Endothelial cell of umbilical vein (primary cell): ENCODE measurements around the gene GH1. TPM values are rescaled to one million over a fixed set of nuclear protein-coding genes. Genes with fewer than 3 reads are reported as not detected.
"Not testable (repeated sequence)": the region's sequence is repeated elsewhere in the genome, so short reads cannot be mapped to it uniquely, and the experiment has no call there.

Source experiments
- BruUV-seq: library from RNA; stranded (reverse); fragments of 400-500 nt; replicated peaks from 2 replicates; lab custom pipeline; 2021; lab: Mats Ljungman, UMichigan
- CTCF ChIA-PET: fragments of 300-600, 350-600 bp; sonication (Branson Sonifier 250); formaldehyde crosslinking; loops from one replicate; lab custom pipeline; 2021; ENCODE audit warnings: antibody characterized with exemption, inconsistent platforms; lab: Charles Lee
- POLR2A ChIA-PET: fragments of 300-600, 350-600 bp; sonication (Branson Sonifier 250); formaldehyde crosslinking; loops from one replicate; lab custom pipeline; 2021; ENCODE audit warnings: antibody characterized with exemption, inconsistent platforms; lab: Charles Lee
- DNase-seq: peaks from one replicate; pipeline ENCODE4 v3.0.0-alpha.2; 2011; ENCODE audit warnings: low read depth, low spot score
- FAIRE-seq: peaks from 2 replicates; lab custom pipeline; 2011; peaks lifted over from hg19 to GRCh38; lab: Jason Lieb, UNC
- H2AFZ ChIP-seq: 2 replicates; pipeline ENCODE4 v1.6.0; 2012; ENCODE audit warnings: low read depth, low read length, control low read depth, inconsistent platforms
- H3K27ac ChIP-seq: 2 replicates; pipeline ENCODE4 v1.5.1; 2011; ENCODE audit warnings: low read depth, mild to moderate bottlenecking, control low read depth, low read length, moderate library complexity; ENCODE audit not compliant: insufficient read depth
- H3K27me3 ChIP-seq, 2 experiments: 2 replicates each; pipeline versions ENCODE4 v1.6.0 to v1.6.1; 2011; ENCODE audit warnings: low read length in 2 of 2, mixed read lengths in 1 of 2; ENCODE audit not compliant: control insufficient read depth in 2 of 2, insufficient read depth in 2 of 2
- H3K36me3 ChIP-seq, 2 experiments: 2 replicates in 1 of 2; 3 replicates in 1 of 2; pipeline ENCODE4 v1.5.1; 2011; ENCODE audit warnings: low read length in 2 of 2, mild to moderate bottlenecking in 1 of 2, moderate library complexity in 1 of 2; ENCODE audit not compliant: control insufficient read depth in 2 of 2, insufficient read depth in 2 of 2; ENCODE audit errors: extremely low read depth in 1 of 2
- H3K4me1 ChIP-seq: 3 replicates; pipeline ENCODE4 v1.5.1; 2011; ENCODE audit warnings: mild to moderate bottlenecking, low read length; ENCODE audit not compliant: control insufficient read depth, insufficient read depth; ENCODE audit errors: extremely low read depth
- H3K4me2 ChIP-seq: 2 replicates; pipeline ENCODE4 v1.6.1; 2011; ENCODE audit warnings: low read length, control low read depth, mixed read lengths; ENCODE audit not compliant: insufficient read depth
- H3K4me3 ChIP-seq, 3 experiments: fragments of 200-600 bp in 1 of 3; sonication (generic), shearing (Covaris generic) in 1 of 3; replicated peaks in 1 of 3; 2 replicates each; pipeline ENCODE4 v1.5.1; 2011 to 2016; ENCODE audit warnings: control low read depth in 3 of 3, low read length in 3 of 3, mild to moderate bottlenecking in 2 of 3, inconsistent platforms in 1 of 3, low read depth in 1 of 3, moderate library complexity in 1 of 3; ENCODE audit not compliant: insufficient read depth in 1 of 3
- H3K79me2 ChIP-seq: 2 replicates; pipeline ENCODE4 v1.6.0; 2012; ENCODE audit warnings: low read length, inconsistent platforms; ENCODE audit not compliant: control insufficient read depth, insufficient read depth
- H3K9ac ChIP-seq: replicated peaks from 2 replicates; pipeline ENCODE3; 2011; ENCODE audit warnings: low read length, control low read depth; ENCODE audit not compliant: insufficient read depth; ENCODE audit errors: extremely low read depth
- H3K9me1 ChIP-seq: replicated peaks from 3 replicates; pipeline ENCODE4 v1.6.0; 2011; ENCODE audit warnings: mild to moderate bottlenecking, low read length; ENCODE audit not compliant: control insufficient read depth, insufficient read depth; ENCODE audit errors: extremely low read depth
- H3K9me3 ChIP-seq: replicated peaks from 2 replicates; pipeline ENCODE4 v1.5.1; 2012; ENCODE audit warnings: low read length, inconsistent platforms; ENCODE audit not compliant: control insufficient read depth, insufficient read depth
- H4K20me1 ChIP-seq: replicated peaks from 2 replicates; pipeline ENCODE3; 2011; ENCODE audit warnings: mild to moderate bottlenecking, low read length; ENCODE audit not compliant: control insufficient read depth, insufficient read depth; ENCODE audit errors: extremely low read depth
- dilution Hi-C: fragments of 300-500 bp; cut with MboI; formaldehyde crosslinking; loops from one replicate; pipeline ENCODE4 v1.15.0; 2019; ENCODE audit warnings: low sequenced_read_pairs; ENCODE audit not compliant: extremely low pct_ligation_motif_present
- intact Hi-C: fragments of 100-400 bp; cut with micrococcal nuclease; formaldehyde crosslinking; loops from one replicate; pipeline ENCODE4 v1.10.0; 2022
- polyA plus RNA-seq, 4 experiments: library from polyadenylated mRNA; depleted of rRNA in 3 of 4; stranded (reverse) in 3 of 4; unstranded in 1 of 4; fragments of >200 nt; gene quantifications; 2 replicates each; pipeline versions ENCODE4 v1.2.1 to v1.2.3, GENCODE V29; 2011 to 2012; ENCODE audit warnings: missing spikeins in 1 of 4
- total RNA-seq: library from RNA; stranded (reverse); gene quantifications from 2 replicates; pipeline ENCODE4 v1.2.3, GENCODE V29; 2021

The GH1 gene
- total and polyA plus RNA-seq, 2 donors (not counting 3 experiments of a cell fraction or from before 2014, with no cell fraction given) = not detected

DNA sequence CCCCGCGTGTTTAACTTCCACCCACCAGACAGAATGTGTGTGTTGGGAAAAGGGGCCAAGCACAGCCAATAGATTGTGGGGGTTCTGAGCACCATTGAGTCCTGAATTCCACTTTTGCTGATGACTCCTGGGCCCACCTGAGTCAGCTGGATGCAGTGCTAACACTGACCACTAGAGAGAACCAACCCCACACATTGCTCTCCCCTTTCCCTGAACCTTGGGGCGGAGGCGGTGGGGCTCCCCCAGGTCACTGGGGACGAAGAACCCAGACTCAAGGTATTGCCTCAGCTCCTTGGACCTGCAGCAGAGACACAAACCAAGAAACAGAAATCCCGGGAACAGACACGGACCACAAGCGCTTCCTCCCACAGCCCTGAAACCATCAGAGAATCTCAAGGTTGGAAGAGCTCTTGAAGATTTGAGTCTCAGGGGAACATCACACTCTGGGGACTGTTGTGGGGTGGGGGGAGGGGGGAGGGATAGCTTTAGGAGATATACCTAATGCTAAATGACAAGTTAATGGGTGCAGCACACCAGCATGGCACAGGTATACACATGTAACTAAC lies 44.5 kb downstream of the GH1 start:
- H3K4me1 ChIP-seq, H3K36me3 ChIP-seq, H3K9me3 ChIP-seq, BruUV-seq, H3K9ac ChIP-seq, H3K27ac ChIP-seq, H3K4me3 ChIP-seq, H3K27me3 ChIP-seq, H2AFZ ChIP-seq, DNase-seq, intact Hi-C loops, H3K4me2 ChIP-seq, FAIRE-seq, dilution Hi-C loops, POLR2A ChIA-PET, H3K9me1 ChIP-seq, H4K20me1 ChIP-seq, H3K79me2 ChIP-seq: not testable (repeated sequence)
- CTCF ChIA-PET = interaction anchor here (1.4 to 2.0 kb wide), 2 partner anchors 8 to 9 kb away, joined by 3 to 8 read pairs; no protein-coding TSS in a partner anchor

DNA sequence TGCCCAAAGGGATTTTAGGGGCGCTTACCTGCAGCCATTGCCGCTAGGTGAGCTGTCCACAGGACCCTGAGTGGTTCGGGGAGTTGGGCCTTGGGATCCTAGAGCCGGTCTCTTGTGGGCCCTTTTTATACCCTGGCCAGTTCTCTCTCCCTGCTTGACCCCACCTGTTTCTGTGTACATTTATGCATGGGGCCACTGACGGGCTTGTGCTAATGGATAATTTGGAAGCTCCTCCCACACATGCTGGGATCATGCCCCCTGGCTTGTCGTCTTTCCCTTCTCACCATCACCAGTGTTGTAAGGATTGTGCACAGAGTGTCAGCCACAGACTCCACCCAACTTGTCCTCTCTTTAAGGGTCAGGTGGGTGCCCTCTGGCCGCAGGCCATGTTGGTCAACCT lies 45.1 kb downstream of the GH1 start, which contains the start of gene CSH2:
TSS of gene CSH2 (minus strand) at position 101 of the 400 bp plus-strand sequence. CDS start at position 38, 63 bp downstream.
- H3K36me3 ChIP-seq, BruUV-seq, H3K9me3 ChIP-seq, H3K9ac ChIP-seq, DNase-seq, H3K4me1 ChIP-seq, H3K79me2 ChIP-seq, H3K4me3 ChIP-seq, H3K9me1 ChIP-seq, H4K20me1 ChIP-seq, H2AFZ ChIP-seq, H3K4me2 ChIP-seq, intact Hi-C loops, H3K27ac ChIP-seq, POLR2A ChIA-PET, dilution Hi-C loops, FAIRE-seq, H3K27me3 ChIP-seq: not testable (repeated sequence)
- CTCF ChIA-PET = interaction anchor here (1.4 to 2.0 kb wide), 2 partner anchors 8 to 9 kb away, joined by 3 to 8 read pairs; no protein-coding TSS in a partner anchor

DNA sequence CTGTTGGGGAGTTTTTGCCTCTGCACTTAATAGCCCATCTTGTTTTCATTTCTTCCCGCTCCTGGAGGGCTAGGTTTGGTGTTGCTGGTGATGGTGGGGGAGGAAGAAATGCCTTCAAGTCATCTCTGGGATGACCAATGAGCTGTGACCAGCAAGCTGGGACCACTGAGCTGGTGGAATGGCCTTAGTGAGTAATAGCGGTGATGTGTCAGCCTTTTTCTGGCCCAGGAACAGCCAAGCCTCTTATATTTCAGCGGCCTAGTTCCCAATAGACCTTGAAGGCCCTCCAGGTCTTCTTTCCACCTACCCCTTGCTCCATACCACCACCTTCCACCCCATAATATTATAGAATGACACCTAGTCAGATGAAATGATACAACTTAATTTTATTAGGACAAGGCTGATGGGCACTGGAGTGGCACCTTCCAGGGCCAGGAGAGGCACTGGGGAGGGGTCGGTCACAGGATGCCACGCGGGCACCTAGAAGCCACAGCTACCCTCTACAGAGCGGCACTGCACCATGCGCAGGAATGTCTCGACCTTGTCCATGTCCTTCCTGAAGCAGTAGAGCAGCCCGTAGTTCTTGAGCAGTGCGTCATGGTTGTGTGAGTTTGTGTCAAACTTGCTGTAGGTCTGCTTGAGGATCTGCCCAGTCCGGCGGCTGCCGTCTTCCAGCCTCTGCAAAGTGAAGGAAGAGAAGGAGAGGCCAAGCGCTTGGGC lies 46.8 kb downstream of the GH1 start:
- H3K4me2 ChIP-seq, H3K79me2 ChIP-seq, H3K4me1 ChIP-seq, FAIRE-seq, H3K9me1 ChIP-seq, POLR2A ChIA-PET, H3K4me3 ChIP-seq, CTCF ChIA-PET, dilution Hi-C loops, H3K9me3 ChIP-seq, H3K36me3 ChIP-seq, H3K27me3 ChIP-seq, DNase-seq, intact Hi-C loops, H3K9ac ChIP-seq, H4K20me1 ChIP-seq, BruUV-seq, H3K27ac ChIP-seq, H2AFZ ChIP-seq: not testable (repeated sequence)

DNA sequence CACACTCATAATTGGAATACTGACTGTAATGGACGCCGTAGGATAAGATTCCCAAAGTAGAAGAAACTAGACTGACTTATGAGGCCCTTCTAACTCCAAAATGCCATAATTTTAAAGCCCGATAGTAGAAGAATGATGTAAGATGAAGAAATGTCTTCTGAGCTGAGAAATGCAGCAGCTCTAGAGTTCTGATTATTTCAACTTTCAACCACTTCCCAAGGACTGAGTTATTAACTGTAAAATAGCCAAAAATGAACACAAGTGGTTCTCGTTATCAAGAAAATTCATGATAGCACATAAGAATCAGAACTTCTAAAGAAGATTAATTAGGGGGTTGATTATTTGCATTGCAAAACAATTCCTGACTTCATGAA lies 48.4 kb downstream of the GH1 start:
- H3K36me3 ChIP-seq, H3K4me1 ChIP-seq, H2AFZ ChIP-seq, H3K9me3 ChIP-seq, H3K4me3 ChIP-seq, H3K27me3 ChIP-seq, H3K4me2 ChIP-seq, H3K9me1 ChIP-seq, intact Hi-C loops, H4K20me1 ChIP-seq, FAIRE-seq, H3K9ac ChIP-seq, H3K27ac ChIP-seq, DNase-seq, BruUV-seq, dilution Hi-C loops, H3K79me2 ChIP-seq, POLR2A ChIA-PET: not testable (repeated sequence)
- CTCF ChIA-PET = interaction anchor here (0.9 to 1.1 kb wide), 2 partner anchors 10 to 21 kb away, joined by 4 to 6 read pairs; no protein-coding TSS in a partner anchor
